ENCODE data around the gene REG4. TPM values are rescaled to one million over a fixed set of nuclear protein-coding genes. Genes with fewer than 3 reads are reported as not detected.

Gene REG4
- total and polyA plus RNA-seq, 7 donors: 10.4 to 80.8 (median 13.2) TPM; not detected in 4

GRCh38 chr1:119841306-119841705 is 30.0 kb upstream of the REG4 start:
- Histone ChIP-seq H3K27me3 (no peaks in the 10 kb centered on the region), H3K4me3 (no peak overlapping the region), H3K36me3 (no peaks in the 10 kb centered on the region), H3K27ac (no peak overlapping the region), H3K4me1 (no peaks in the 10 kb centered on the region), H3K9me3 (no peaks in the 10 kb centered on the region)
- no peak for DNase-seq
- 95 to 96% methylated on average over 6 of the region's 6 CpGs for whole genome bisulfite sequencing, 2 donors
- TF ChIP-seq POLR2AphosphoS5 (IDR thresholded peaks at IDR 0.05) (no peak), CTCF (IDR thresholded peaks at IDR 0.05) (no peak), EP300 (IDR thresholded peaks at IDR 0.05) (no peak), POLR2A (IDR thresholded peaks at IDR 0.05) (no peak)
- intact Hi-C loops (cut with DNase I): no loop called here

- 86 to 92% methylated on average over 1 of the region's 1 CpG for WGBS, 2 donors
- TF ChIP-seq CTCF (IDR thresholded peaks at IDR 0.05): no peak
- no peak for TF ChIP-seq POLR2AphosphoS5 (IDR thresholded peaks at IDR 0.05)
- no peak for TF ChIP-seq POLR2A (IDR thresholded peaks at IDR 0.05)
- TF ChIP-seq EP300 (IDR thresholded peaks at IDR 0.05): no peak
- Histone ChIP-seq H3K27ac (no peak overlapping the region), H3K9me3 (no peaks in the 10 kb centered on the region), H3K27me3 (no peaks in the 10 kb centered on the region), H3K36me3 (no peaks in the 10 kb centered on the region), H3K4me1 (no peaks in the 10 kb centered on the region), H3K4me3 (no peak overlapping the region)
- DNase-seq: no peak
- intact Hi-C loops (cut with DNase I): no loop called here
Observed at GRCh38 chr1:119840745-119841144, 29.5 kb upstream of the REG4 start.

DNA sequence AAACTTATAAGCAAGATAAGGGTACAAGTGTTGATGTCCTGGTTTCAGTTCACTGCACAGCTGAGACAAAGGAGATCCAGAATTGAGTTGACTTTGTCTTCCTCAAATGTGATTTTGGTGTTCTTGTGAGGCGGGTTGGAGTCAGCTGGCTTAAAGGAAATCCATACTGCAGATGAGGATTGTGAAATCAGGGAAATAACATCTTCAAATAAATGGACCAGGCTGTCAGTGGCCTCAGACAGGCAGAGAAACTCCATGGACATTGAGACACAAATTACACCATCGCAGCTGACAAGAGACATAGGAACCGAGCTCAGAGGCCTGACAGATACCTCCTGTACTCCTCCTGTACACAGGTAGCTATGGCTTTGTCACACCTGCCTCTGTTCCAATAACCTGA is 27.0 kb upstream of the REG4 start:
- 59 to 77% methylated on average over 3 of the region's 3 CpGs for WGBS, 2 donors
- intact Hi-C loops (cut with DNase I): no loop called here

DNA sequence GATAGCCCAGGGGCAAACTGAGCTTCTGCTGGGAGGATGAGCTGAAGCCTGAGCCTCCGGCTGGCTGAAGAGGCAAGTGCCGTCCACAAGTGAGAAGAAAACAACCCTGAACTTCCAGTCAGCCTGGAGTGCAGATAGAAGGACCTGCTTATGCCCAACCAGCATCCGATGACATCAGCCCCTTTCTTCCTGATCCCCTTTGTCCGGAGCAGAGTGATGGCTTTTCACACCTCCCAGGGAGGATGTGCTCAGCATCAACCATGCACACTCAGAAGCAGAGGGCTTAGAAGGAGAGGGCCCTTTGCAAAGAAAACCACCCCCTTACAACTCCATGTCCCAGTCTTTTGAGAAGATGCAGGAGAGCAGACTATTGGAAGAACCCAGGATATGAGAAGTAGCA is 23.7 kb upstream of the REG4 start:
- H3K36me3 ChIP-seq: no peaks in the 10 kb centered on the region
- WGBS, 2 donors: 90 to 94% methylated on average over 4 of the region's 4 CpGs
- H3K4me3 ChIP-seq: no peak overlapping the region
- no peaks in the 10 kb centered on the region for H3K9me3 ChIP-seq
- TF ChIP-seq EP300 (IDR thresholded peaks at IDR 0.05): no peak
- TF ChIP-seq POLR2A (IDR thresholded peaks at IDR 0.05): no peak
- TF ChIP-seq CTCF (IDR thresholded peaks at IDR 0.05): no peak
- TF ChIP-seq POLR2AphosphoS5 (IDR thresholded peaks at IDR 0.05): no peak
- intact Hi-C loops (cut with DNase I): no loop called here
- DNase-seq: no peak
- H3K27me3 ChIP-seq: no peaks in the 10 kb centered on the region
- H3K27ac ChIP-seq: no peak overlapping the region
- no peaks in the 10 kb centered on the region for H3K4me1 ChIP-seq

More for the DNA sequence above, 27.0 kb upstream of the REG4 start:
- no peaks in the 10 kb centered on the region for H3K4me1 ChIP-seq
- no peaks in the 10 kb centered on the region for H3K9me3 ChIP-seq
- no peaks in the 10 kb centered on the region for H3K27me3 ChIP-seq
- DNase-seq: no peak
- H3K36me3 ChIP-seq: no peaks in the 10 kb centered on the region
- no peak for TF ChIP-seq POLR2A (IDR thresholded peaks at IDR 0.05)
- no peak for TF ChIP-seq CTCF (IDR thresholded peaks at IDR 0.05)
- TF ChIP-seq POLR2AphosphoS5 (IDR thresholded peaks at IDR 0.05): no peak
- TF ChIP-seq EP300 (IDR thresholded peaks at IDR 0.05): no peak
- H3K4me3 ChIP-seq: no peak overlapping the region
- H3K27ac ChIP-seq: no peak overlapping the region

- no peaks in the 10 kb centered on the region for H3K4me1 ChIP-seq
- no peak for DNase-seq
- WGBS, 2 donors: 96 to 97% methylated on average over 3 of the region's 3 CpGs
Observed at GRCh38 chr1:119831027-119831426, 19.8 kb upstream of the REG4 start.

More at GRCh38 chr1:119831027-119831426, 19.8 kb upstream of the REG4 start:
- Histone ChIP-seq H3K36me3 (no peaks in the 10 kb centered on the region), H3K9me3 (no peaks in the 10 kb centered on the region), H3K4me3 (no peak overlapping the region), H3K27ac (no peak overlapping the region), H3K27me3 (no peaks in the 10 kb centered on the region)
- intact Hi-C loops (cut with DNase I): no loop called here
- no peak for TF ChIP-seq POLR2AphosphoS5 (IDR thresholded peaks at IDR 0.05)
- TF ChIP-seq EP300 (IDR thresholded peaks at IDR 0.05): no peak
- no peak for TF ChIP-seq POLR2A (IDR thresholded peaks at IDR 0.05)
- no peak for TF ChIP-seq CTCF (IDR thresholded peaks at IDR 0.05)

Measured in sigmoid colon (tissue), 7 donors.